ENCODE results near the gene EFCC1.

DNA sequence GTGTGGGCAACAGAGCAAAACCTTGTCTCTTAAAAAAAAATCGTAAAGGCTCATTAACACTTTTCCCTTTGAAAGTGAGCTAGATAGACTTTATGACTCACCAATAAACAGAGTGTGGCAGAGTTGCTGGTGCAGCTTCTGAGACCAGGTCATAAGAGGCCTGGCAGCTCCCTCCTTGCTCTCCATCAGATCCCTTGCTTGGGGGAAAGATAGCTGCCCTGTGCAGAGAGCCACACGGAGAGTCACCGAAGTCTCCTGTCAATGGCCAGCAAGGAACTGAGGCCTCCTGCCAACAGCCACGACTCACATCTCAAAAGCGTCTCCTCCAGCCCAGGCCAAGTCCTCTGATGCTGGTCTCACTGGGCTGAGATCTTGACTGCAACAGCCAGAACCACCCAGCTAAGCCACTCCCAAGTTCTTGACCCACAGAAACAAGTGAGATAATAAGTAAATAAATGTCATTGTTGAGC, 50.8 kb downstream of the EFCC1 start:
- TF ChIP-seq CTCF (IDR thresholded peaks at IDR 0.05) (no peak), POLR2A (IDR thresholded peaks at IDR 0.05) (no peak)

Measured in Peyer's patch (tissue), 4 donors.